Left lung (tissue), 10 donors: Measurements from ENCODE around the gene CCDC171. TPM values are rescaled to one million over a fixed set of nuclear protein-coding genes. Genes with fewer than 3 reads are reported as not detected.
"Not testable (repeated sequence)": the region's sequence is repeated elsewhere in the genome, so short reads cannot be mapped to it uniquely, and the experiment has no call there.

Source experiments
- ATAC-seq: fragments of 200-7000 bp; cut with Tn5 transposase; one replicate; pipeline ENCODE4 v1.9.1; 2020; ENCODE audit warnings: moderate library complexity
- DNase-seq, 4 donors: peaks; one replicate each; pipeline ENCODE4 v3.0.0-alpha.2; 2013 to 2020
- H3K27ac ChIP-seq, 2 donors: fragments of 200-600 bp; sonication (generic) in 1 of 2; one replicate each; pipeline versions ENCODE4 v1.5.0 to v1.8.0; 2020 to 2021
- H3K27me3 ChIP-seq, 2 donors: fragments of 200-600 bp; sonication (generic) in 1 of 2; one replicate each; pipeline versions ENCODE4 v1.5.0 to v1.8.0; 2020 to 2021
- H3K36me3 ChIP-seq, 2 donors: fragments of 200-600 bp; sonication (generic) in 1 of 2; one replicate each; pipeline versions ENCODE4 v1.5.0 to v1.8.0; 2020 to 2021
- H3K4me1 ChIP-seq, 2 donors: fragments of 200-600 bp; one replicate each; pipeline ENCODE4 v1.8.0; 2021
- H3K4me3 ChIP-seq, 2 donors: fragments of 200-600 bp; sonication (generic) in 1 of 2; one replicate each; pipeline versions ENCODE4 v1.5.0 to v1.8.0; 2020 to 2021; ENCODE audit warnings: mild to moderate bottlenecking in 1 of 2
- H3K9me3 ChIP-seq, 2 donors: fragments of 200-600 bp; sonication (generic) in 1 of 2; one replicate each; pipeline versions ENCODE4 v1.5.0 to v1.8.0; 2020 to 2021
- CTCF ChIP-seq, 2 donors: fragments of 200-600 bp; sonication (generic) in 1 of 2; IDR thresholded peaks; one replicate each; pipeline versions ENCODE4 v1.5.0 to v1.8.0; 2021; ENCODE audit warnings: antibody characterized with exemption in 2 of 2
- intact Hi-C, 2 donors: fragments of 100-400 bp; cut with DNase I; formaldehyde crosslinking; loops; one replicate each; pipeline versions ENCODE4 v1.11.2 to v1.14.2; 2022
- polyA plus RNA-seq, 6 donors: library from polyadenylated mRNA; unstranded; fragments of 120-200 nt; gene quantifications; one replicate each; pipeline ENCODE4 v1.2.1, GENCODE V29; 2013; ENCODE audit not compliant: insufficient read length in 6 of 6
- total RNA-seq, 2 donors: library from RNA; stranded (reverse); fragmentation: NEBNext Ultra II Directional; extraction: Animal tissue kit (Norgen Biotek cat#: 25700); gene quantifications; one replicate each; pipeline ENCODE4 v1.2.1, GENCODE V29; 2021
- donor health status: DM: no; HTN: yes; CAD: no.
- donor health status: DM: no; HTN: no; CAD: no.

Gene CCDC171
- total and polyA plus RNA-seq, 8 donors, result 2.0 to 11.2 (median 10.0) TPM

- intact Hi-C loops, result no loop called here
- H3K27me3 ChIP-seq, result no peaks in the 10 kb centered on the region
- DNase-seq (no peak), ATAC-seq (no peak)
- peaks cover 0 to 4% of the 10 kb centered on the region in 2 donors for H3K9me3 ChIP-seq
- H3K4me3 ChIP-seq, result no peak overlapping the region
- no peak overlapping the region for H3K27ac ChIP-seq
- no peak for TF ChIP-seq CTCF (IDR thresholded peaks at IDR 0.05)
- H3K4me1 ChIP-seq, result no peaks in the 10 kb centered on the region
- no peaks in the 10 kb centered on the region for H3K36me3 ChIP-seq
These were observed 233.8 kb downstream of the CCDC171 start for GRCh38 chr9:15786616-15787015.

GRCh38 chr9:15810219-15810899, 257.5 kb downstream of the CCDC171 start:
- ATAC-seq, H3K27me3 ChIP-seq, H3K27ac ChIP-seq, H3K4me3 ChIP-seq, H3K36me3 ChIP-seq, intact Hi-C loops, H3K4me1 ChIP-seq: not testable (repeated sequence)
- DNase-seq, result peak in 1 of 4 donors; percentile 64
- H3K9me3 ChIP-seq, result peaks cover 0 to 37% of the 10 kb centered on the region in 2 donors

- no peaks in the 10 kb centered on the region for H3K36me3 ChIP-seq
- intact Hi-C loops, result no loop called here
These were observed 260.2 kb downstream of the CCDC171 start for GRCh38 chr9:15813076-15813475.

GRCh38 chr9:15824310-15824709, 271.5 kb downstream of the CCDC171 start:
- Histone ChIP-seq H3K36me3 (no peaks in the 10 kb centered on the region), H3K4me3 (no peak overlapping the region), H3K27ac (no peak overlapping the region), H3K4me1 (no peaks in the 10 kb centered on the region), H3K27me3 (no peaks in the 10 kb centered on the region), H3K9me3 (no peaks in the 10 kb centered on the region)
- intact Hi-C loops, result no loop called here
- peak in 1 of 4 donors; percentile 15 for DNase-seq
- no peak for ATAC-seq
- no peak for TF ChIP-seq CTCF (IDR thresholded peaks at IDR 0.05)

More at GRCh38 chr9:15813076-15813475, 260.2 kb downstream of the CCDC171 start:
- no peaks in the 10 kb centered on the region for H3K27me3 ChIP-seq
- DNase-seq, result no peak
- H3K4me3 ChIP-seq, result no peak overlapping the region
- TF ChIP-seq CTCF (IDR thresholded peaks at IDR 0.05), result no peak
- no peaks in the 10 kb centered on the region for H3K4me1 ChIP-seq
- no peak for ATAC-seq
- H3K9me3 ChIP-seq, result peaks cover 0 to 17% of the 10 kb centered on the region in 2 donors
- H3K27ac ChIP-seq, result no peak overlapping the region

GRCh38 chr9:15831384-15831783, 278.5 kb downstream of the CCDC171 start:
- Histone ChIP-seq H3K36me3 (no peaks in the 10 kb centered on the region), H3K27me3 (no peaks in the 10 kb centered on the region), H3K9me3 (no peaks in the 10 kb centered on the region), H3K27ac (no peak overlapping the region), H3K4me3 (no peak overlapping the region), H3K4me1 (no peaks in the 10 kb centered on the region)
- no peak for DNase-seq
- ATAC-seq, result no peak
- intact Hi-C loops, result no loop called here
- no peak for TF ChIP-seq CTCF (IDR thresholded peaks at IDR 0.05)

GRCh38 chr9:15834541-15834940, 281.7 kb downstream of the CCDC171 start:
- H3K27me3 ChIP-seq, result no peaks in the 10 kb centered on the region
- ATAC-seq (no peak), DNase-seq (peak in 1 of 4 donors; percentile 13)
- no peaks in the 10 kb centered on the region for H3K4me1 ChIP-seq
- no peak overlapping the region for H3K27ac ChIP-seq
- no peaks in the 10 kb centered on the region for H3K9me3 ChIP-seq
- H3K36me3 ChIP-seq, result no peaks in the 10 kb centered on the region
- TF ChIP-seq CTCF (IDR thresholded peaks at IDR 0.05), result no peak
- no peak overlapping the region for H3K4me3 ChIP-seq
- intact Hi-C loops, result no loop called here
